Parathyroid adenoma (tissue), 2 donors: ENCODE results near the gene FFAR2.
"Not testable (repeated sequence)": the region's sequence is repeated elsewhere in the genome, so short reads cannot be mapped to it uniquely, and the experiment has no call there.

Experiments used
- H2AFZ ChIP-seq: fragments of 300-600 bp; sonication (generic); one replicate; pipeline ENCODE4 v1.7.0; 2017; ENCODE audit warnings: antibody characterized with exemption, mild to moderate bottlenecking
- H3K27ac ChIP-seq: fragments of 300-600 bp; sonication (generic); one replicate; pipeline ENCODE4 v1.7.0; 2017
- H3K27me3 ChIP-seq: fragments of 300-600 bp; sonication (generic); one replicate; pipeline ENCODE4 v1.7.0; 2017; ENCODE audit warnings: low read length; ENCODE audit not compliant: control insufficient read depth, insufficient read depth
- H3K36me3 ChIP-seq: fragments of 300-600 bp; sonication (generic); one replicate; pipeline ENCODE4 v1.7.0; 2017; ENCODE audit warnings: low read length; ENCODE audit not compliant: control insufficient read depth, insufficient read depth
- H3K4me1 ChIP-seq: fragments of 300-600 bp; sonication (generic); one replicate; pipeline ENCODE4 v1.7.0; 2017; ENCODE audit warnings: control low read depth
- H3K4me2 ChIP-seq: fragments of 300-600 bp; sonication (generic); one replicate; pipeline ENCODE4 v1.7.0; 2017; ENCODE audit warnings: low read length
- H3K4me3 ChIP-seq: fragments of 300-600 bp; sonication (generic); one replicate; pipeline ENCODE4 v1.7.0; 2017; ENCODE audit warnings: low read depth, low read length
- H3K79me2 ChIP-seq: fragments of 300-600 bp; sonication (generic); one replicate; pipeline ENCODE4 v1.7.0; 2017; ENCODE audit warnings: control low read depth
- H3K9ac ChIP-seq: fragments of 300-600 bp; sonication (generic); one replicate; pipeline ENCODE4 v1.7.0; 2017; ENCODE audit warnings: mild to moderate bottlenecking
- H3K9me3 ChIP-seq: fragments of 300-600 bp; sonication (generic); one replicate; pipeline ENCODE4 v1.7.0; 2017; ENCODE audit warnings: low read length; ENCODE audit not compliant: control insufficient read depth
- CTCF ChIP-seq: fragments of 300-600 bp; sonication (generic); IDR thresholded peaks from one replicate; pipeline ENCODE4 v1.7.0; 2017; ENCODE audit warnings: antibody characterized with exemption, mild to moderate bottlenecking
- donor health status: primary hyperparathyroidism.

The FFAR2 gene

GRCh38 chr19:35400773-35401100, 47.3 kb upstream of the FFAR2 start:
- peak overlapping the region; percentile 95 for H3K27ac ChIP-seq
- H3K9ac ChIP-seq: no peak overlapping the region
- H3K4me2 ChIP-seq: no peak overlapping the region
- H3K4me1 ChIP-seq: peaks cover 45% of the 10 kb centered on the region
- H3K36me3 ChIP-seq: no peaks in the 10 kb centered on the region
- H3K27me3 ChIP-seq: no peaks in the 10 kb centered on the region
- no peaks in the 10 kb centered on the region for H3K9me3 ChIP-seq
- no peak for TF ChIP-seq CTCF
- no peak overlapping the region for H3K4me3 ChIP-seq
- peak overlapping the region; percentile 7 for H2AFZ ChIP-seq
- no peaks in the 10 kb centered on the region for H3K79me2 ChIP-seq

DNA sequence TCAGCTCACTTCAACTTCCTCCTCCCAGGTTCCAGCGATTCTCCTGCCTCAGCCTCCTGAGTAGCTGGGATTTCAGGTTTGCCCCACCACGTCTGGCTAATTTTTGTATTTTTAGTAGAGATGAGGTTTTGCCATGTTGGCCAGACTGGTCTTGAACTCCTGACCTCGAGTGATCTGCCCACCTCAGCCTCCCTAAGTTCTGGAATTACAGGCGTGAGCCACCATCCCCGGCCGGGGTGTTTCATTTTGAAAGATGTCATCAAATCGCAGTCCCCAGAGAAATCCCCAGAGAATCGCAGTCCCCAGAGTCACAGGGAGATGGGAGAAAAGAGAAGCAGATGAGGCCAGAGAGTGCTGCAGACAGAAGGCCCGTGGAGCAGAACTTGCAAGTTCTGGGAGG, 46.6 kb upstream of the FFAR2 start:
- not testable (repeated sequence) for H3K9me3 ChIP-seq, H3K36me3 ChIP-seq, H3K9ac ChIP-seq, H3K4me2 ChIP-seq, H3K79me2 ChIP-seq, H3K4me3 ChIP-seq, H3K27me3 ChIP-seq
- Histone ChIP-seq H2AFZ (peak overlapping the region; percentile 25), H3K4me1 (peaks cover 43% of the 10 kb centered on the region), H3K27ac (peak overlapping the region; percentile 95)

GRCh38 chr19:35403116-35403760, 44.8 kb upstream of the FFAR2 start:
- no peaks in the 10 kb centered on the region for H3K9me3 ChIP-seq
- no peaks in the 10 kb centered on the region for H3K36me3 ChIP-seq
- H2AFZ ChIP-seq: peak overlapping the region; percentile 57
- H3K4me1 ChIP-seq: peaks cover 43% of the 10 kb centered on the region
- peak overlapping the region; percentile 24 for H3K4me2 ChIP-seq
- H3K27ac ChIP-seq: peak overlapping the region; percentile 95
- no peak overlapping the region for H3K9ac ChIP-seq
- peak overlapping the region; percentile 12 for H3K4me3 ChIP-seq
- TF ChIP-seq CTCF: peak; percentile 23
- no peaks in the 10 kb centered on the region for H3K79me2 ChIP-seq
- no peaks in the 10 kb centered on the region for H3K27me3 ChIP-seq

- Histone ChIP-seq H3K27ac (peak overlapping the region; percentile 95), H3K36me3 (no peaks in the 10 kb centered on the region), H3K27me3 (no peaks in the 10 kb centered on the region), H3K4me2 (no peak overlapping the region), H3K9ac (no peak overlapping the region), H3K9me3 (no peaks in the 10 kb centered on the region), H3K79me2 (no peaks in the 10 kb centered on the region), H3K4me1 (peaks cover 42% of the 10 kb centered on the region), H2AFZ (peak overlapping the region; percentile 13), H3K4me3 (no peak overlapping the region)
- no peak for TF ChIP-seq CTCF
These were observed 43.0 kb upstream of the FFAR2 start for GRCh38 chr19:35404879-35405622.

GRCh38 chr19:35407619-35408018, 40.4 kb upstream of the FFAR2 start:
- Histone ChIP-seq H3K79me2 (no peaks in the 10 kb centered on the region), H2AFZ (no peak overlapping the region), H3K9me3 (no peaks in the 10 kb centered on the region), H3K27me3 (no peaks in the 10 kb centered on the region), H3K4me1 (peaks cover 24% of the 10 kb centered on the region), H3K36me3 (no peaks in the 10 kb centered on the region), H3K9ac (no peak overlapping the region), H3K27ac (no peak overlapping the region), H3K4me2 (no peak overlapping the region), H3K4me3 (no peak overlapping the region)
- no peak for TF ChIP-seq CTCF
